A549 (cell line): ENCODE results near the gene HBZ.
"Not testable (repeated sequence)": the region's sequence is repeated elsewhere in the genome, so short reads cannot be mapped to it uniquely, and the experiment has no call there.

Experiments used
- POLR2A ChIP-seq: IDR thresholded peaks from 2 replicates; pipeline ENCODE4 v1.6.1; 2012; ENCODE audit warnings: mild to moderate bottlenecking, low read length
- RNF2 ChIP-seq: fragments of 200-600 bp; sonication (generic); IDR thresholded peaks from 2 replicates; pipeline ENCODE4 v1.6.1; 2016; ENCODE audit warnings: low read depth, mild to moderate bottlenecking, antibody characterized with exemption, moderate library complexity, borderline replicate concordance
- TF ChIP-seq, protein P1 (sequence below): fragments of 450-650 bp; IDR thresholded peaks from 2 replicates; pipeline ENCODE4 v1.6.1; 2014; ENCODE audit warnings: antibody characterized with exemption
- TF ChIP-seq, protein P2 (sequence below): fragments of >200 bp; sonication (Bioruptor Twin); formaldehyde crosslinking; IDR thresholded peaks from 3 replicates; pipeline ENCODE4 v1.5.1; 2016

DNA sequence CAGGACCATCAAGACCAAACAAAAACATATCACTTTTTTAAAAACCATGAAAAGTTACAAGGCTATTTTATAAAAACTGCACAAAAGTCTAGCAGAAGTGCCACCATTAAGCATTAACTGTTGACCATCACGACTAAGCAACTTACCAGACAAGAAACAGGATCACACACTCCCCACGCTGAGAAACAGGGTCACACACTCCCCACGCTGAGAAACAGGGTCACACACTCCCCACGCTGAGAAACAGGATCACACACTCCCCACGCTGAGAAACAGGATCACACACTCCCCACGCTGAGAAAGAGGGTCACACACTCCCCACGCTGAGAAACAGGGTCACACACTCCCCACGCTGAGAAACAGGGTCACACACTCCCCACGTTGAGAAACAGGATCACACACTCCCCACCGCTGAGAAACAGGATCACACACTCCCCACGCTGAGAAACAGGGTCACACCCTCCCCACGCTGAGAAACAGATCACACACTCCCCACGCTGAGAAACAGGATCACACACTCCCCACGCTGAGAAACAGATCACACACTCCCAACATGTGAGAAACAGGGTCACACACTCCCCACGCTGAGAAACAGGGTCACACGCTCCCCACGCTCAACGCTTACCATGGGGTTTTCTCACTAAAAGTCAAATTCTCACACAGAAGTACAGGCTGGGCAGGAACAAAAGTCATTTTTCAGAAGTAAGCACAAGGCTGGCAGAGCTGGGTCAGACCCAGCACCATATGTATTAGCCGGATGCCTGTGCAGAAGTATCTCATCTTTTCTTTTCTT, 28.7 kb upstream of the HBZ start:
- TF ChIP-seq, protein P1, sequence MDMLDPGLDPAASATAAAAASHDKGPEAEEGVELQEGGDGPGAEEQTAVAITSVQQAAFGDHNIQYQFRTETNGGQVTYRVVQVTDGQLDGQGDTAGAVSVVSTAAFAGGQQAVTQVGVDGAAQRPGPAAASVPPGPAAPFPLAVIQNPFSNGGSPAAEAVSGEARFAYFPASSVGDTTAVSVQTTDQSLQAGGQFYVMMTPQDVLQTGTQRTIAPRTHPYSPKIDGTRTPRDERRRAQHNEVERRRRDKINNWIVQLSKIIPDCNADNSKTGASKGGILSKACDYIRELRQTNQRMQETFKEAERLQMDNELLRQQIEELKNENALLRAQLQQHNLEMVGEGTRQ = not testable (repeated sequence)
- TF ChIP-seq, protein P2, sequence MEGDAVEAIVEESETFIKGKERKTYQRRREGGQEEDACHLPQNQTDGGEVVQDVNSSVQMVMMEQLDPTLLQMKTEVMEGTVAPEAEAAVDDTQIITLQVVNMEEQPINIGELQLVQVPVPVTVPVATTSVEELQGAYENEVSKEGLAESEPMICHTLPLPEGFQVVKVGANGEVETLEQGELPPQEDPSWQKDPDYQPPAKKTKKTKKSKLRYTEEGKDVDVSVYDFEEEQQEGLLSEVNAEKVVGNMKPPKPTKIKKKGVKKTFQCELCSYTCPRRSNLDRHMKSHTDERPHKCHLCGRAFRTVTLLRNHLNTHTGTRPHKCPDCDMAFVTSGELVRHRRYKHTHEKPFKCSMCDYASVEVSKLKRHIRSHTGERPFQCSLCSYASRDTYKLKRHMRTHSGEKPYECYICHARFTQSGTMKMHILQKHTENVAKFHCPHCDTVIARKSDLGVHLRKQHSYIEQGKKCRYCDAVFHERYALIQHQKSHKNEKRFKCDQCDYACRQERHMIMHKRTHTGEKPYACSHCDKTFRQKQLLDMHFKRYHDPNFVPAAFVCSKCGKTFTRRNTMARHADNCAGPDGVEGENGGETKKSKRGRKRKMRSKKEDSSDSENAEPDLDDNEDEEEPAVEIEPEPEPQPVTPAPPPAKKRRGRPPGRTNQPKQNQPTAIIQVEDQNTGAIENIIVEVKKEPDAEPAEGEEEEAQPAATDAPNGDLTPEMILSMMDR = not testable (repeated sequence)
- TF ChIP-seq POLR2A, RNF2: not testable (repeated sequence)
